SK-N-SH (cell line): ENCODE measurements around the gene RHBDL1. TPM values are rescaled to one million over a fixed set of nuclear protein-coding genes. Genes with fewer than 3 reads are reported as not detected.

ENCODE experiments used
- CTCF ChIA-PET: fragments of 300-600, 350-600 bp; formaldehyde crosslinking; extraction: SDS; loops from one replicate; lab custom pipeline; 2021; lab: Yijun Ruan, JAX
- POLR2A ChIA-PET: fragments of 350-600 bp; sonication (Branson Sonifier 250); formaldehyde crosslinking; extraction: SDS; loops from one replicate; lab custom pipeline; 2020; ENCODE audit warnings: antibody characterized with exemption, inconsistent platforms; lab: Yijun Ruan, JAX
- DNase-seq: peaks from one replicate; pipeline ENCODE4 v3.0.0; 2012
- H2AFZ ChIP-seq: fragments of 200-600 bp; sonication (generic); 2 replicates; pipeline ENCODE4 v1.8.1; 2016; ENCODE audit warnings: antibody characterized with exemption, mild to moderate bottlenecking, low read depth
- H3F3A ChIP-seq: fragments of 200-600 bp; sonication (generic); replicated peaks from 2 replicates; pipeline ENCODE3; 2016; ENCODE audit warnings: antibody characterized with exemption, mild to moderate bottlenecking; ENCODE audit not compliant: insufficient read depth
- H3K27ac ChIP-seq, 2 experiments: fragments of 200-500 bp in 1 of 2; fragments of 200-600 bp in 1 of 2; sonication (Bioruptor generic) in 1 of 2; sonication (generic), shearing (Covaris generic) in 1 of 2; 2 replicates each; pipeline versions ENCODE4 v1.5.1 to v1.6.1; 2014 to 2016; ENCODE audit warnings: low read depth in 2 of 2, inconsistent platforms in 1 of 2, low read length in 1 of 2, mild to moderate bottlenecking in 1 of 2, mixed read lengths in 1 of 2
- H3K27me3 ChIP-seq: fragments of 200-600 bp; sonication (generic), shearing (Covaris generic); 2 replicates; pipeline ENCODE4 v1.6.1; 2016; ENCODE audit warnings: mixed run types; ENCODE audit not compliant: insufficient read depth
- H3K36me3 ChIP-seq, 2 experiments: fragments of 200-500 bp in 1 of 2; fragments of 200-600 bp in 1 of 2; sonication (Bioruptor generic) in 1 of 2; sonication (generic) in 1 of 2; replicated peaks in 1 of 2; 2 replicates each; pipeline versions ENCODE3 to v1.5.1; 2014 to 2016; ENCODE audit warnings: low read length in 1 of 2, mild to moderate bottlenecking in 1 of 2; ENCODE audit not compliant: insufficient read depth in 2 of 2, control insufficient read depth in 1 of 2
- H3K4me1 ChIP-seq, 2 experiments: fragments of 200-500 bp in 1 of 2; fragments of 200-600 bp in 1 of 2; sonication (Bioruptor generic) in 1 of 2; sonication (generic), shearing (Covaris generic) in 1 of 2; 2 replicates each; pipeline versions ENCODE4 v1.5.1 to v1.6.1; 2014 to 2016; ENCODE audit warnings: low read depth in 1 of 2, low read length in 1 of 2, mixed run types in 1 of 2; ENCODE audit not compliant: insufficient read depth in 2 of 2, control insufficient read depth in 1 of 2
- H3K4me2 ChIP-seq: fragments of 200-600 bp; sonication (generic), shearing (Covaris generic); 2 replicates; pipeline ENCODE4 v1.6.1; 2017; ENCODE audit warnings: mixed run types
- H3K4me3 ChIP-seq, 2 experiments: fragments of 200-500 bp in 1 of 2; fragments of 200-600 bp in 1 of 2; sonication (Bioruptor generic) in 1 of 2; sonication (generic), shearing (Covaris generic) in 1 of 2; 2 replicates each; pipeline versions ENCODE4 v1.5.1 to v1.8.1; 2014 to 2016; ENCODE audit warnings: low read depth in 2 of 2, inconsistent platforms in 1 of 2, low read length in 1 of 2, mild to moderate bottlenecking in 1 of 2, mixed read lengths in 1 of 2, moderate library complexity in 1 of 2
- H3K79me2 ChIP-seq: fragments of 200-600 bp; sonication (generic); 2 replicates; pipeline ENCODE4 v1.8.1; 2017; ENCODE audit warnings: mild to moderate bottlenecking; ENCODE audit not compliant: insufficient read depth
- H3K9ac ChIP-seq: fragments of 200-600 bp; sonication (generic); 2 replicates; pipeline ENCODE4 v1.6.1; 2017; ENCODE audit warnings: mixed run types
- H3K9me2 ChIP-seq: fragments of 200-600 bp; sonication (generic); 2 replicates; pipeline ENCODE4 v1.6.1; 2017; ENCODE audit warnings: mixed run types
- H3K9me3 ChIP-seq: fragments of 200-600 bp; sonication (generic); 2 replicates; pipeline ENCODE4 v1.6.1; 2017; ENCODE audit warnings: mixed run types, mild to moderate bottlenecking, moderate library complexity
- H4K20me1 ChIP-seq: fragments of 200-600 bp; sonication (generic); 2 replicates; pipeline ENCODE4 v1.6.1; 2017; ENCODE audit warnings: mild to moderate bottlenecking, mixed run types; ENCODE audit not compliant: insufficient read depth
- CHD2 ChIP-seq: fragments of 150-350 bp; IDR thresholded peaks from 2 replicates; pipeline ENCODE4 v1.6.1; 2018; ENCODE audit warnings: low read length; ENCODE audit not compliant: partially characterized antibody
- EZH2phosphoT487 ChIP-seq: fragments of 200-600 bp; sonication (generic); IDR thresholded peaks from 2 replicates; pipeline ENCODE4 v1.6.1; 2017; ENCODE audit warnings: low read depth, mixed run types, mild to moderate bottlenecking, antibody characterized with exemption, moderate library complexity, borderline replicate concordance
- FOSL2 ChIP-seq: IDR thresholded peaks from 2 replicates; pipeline ENCODE4 v1.4.0; 2012; ENCODE audit warnings: low read depth, mild to moderate bottlenecking, moderate library complexity, borderline replicate concordance
- MXI1 ChIP-seq: IDR thresholded peaks from 2 replicates; pipeline ENCODE4 v1.6.1; 2012; ENCODE audit warnings: mild to moderate bottlenecking, low read depth, low read length, improper control_type of control experiment
- NFIC ChIP-seq: IDR thresholded peaks from 2 replicates; pipeline ENCODE4 v1.4.0; 2012; ENCODE audit warnings: borderline replicate concordance
- SIN3A ChIP-seq: IDR thresholded peaks from 2 replicates; pipeline ENCODE4 v1.6.1; 2012; ENCODE audit warnings: low read depth, mild to moderate bottlenecking, low read length, moderate library complexity, borderline replicate concordance
- TAF1 ChIP-seq: IDR thresholded peaks from 2 replicates; pipeline ENCODE4 v1.6.1; 2012; ENCODE audit warnings: low read depth, mild to moderate bottlenecking, low read length, moderate library complexity, borderline replicate concordance
- TCF12 ChIP-seq: IDR thresholded peaks from 2 replicates; pipeline ENCODE4 v1.4.0; 2012
- YY1 ChIP-seq: IDR thresholded peaks from 2 replicates; pipeline ENCODE4 v1.4.0; 2012; ENCODE audit warnings: low read depth, mild to moderate bottlenecking
- WGBS: methylation state at CpG from one replicate; pipeline ENCODE4 v1.1.6; 2017; ENCODE audit warnings: low lambda C conversion rate; 5-methylcytosine and 5-hydroxymethylcytosine counted together
- polyA plus RNA-seq, 3 experiments: library from polyadenylated mRNA; depleted of rRNA; stranded (reverse); fragments of >200 nt; gene quantifications; 2 replicates each; pipeline ENCODE4 v1.2.3, GENCODE V29; 2012
- TF ChIP-seq, protein P1 (sequence below): IDR thresholded peaks from 2 replicates; pipeline ENCODE4; 2012
- TF ChIP-seq, protein P2 (sequence below): fragments of 200-600 bp; sonication (generic); IDR thresholded peaks from 2 replicates; pipeline ENCODE4 v1.6.1; 2017; ENCODE audit warnings: antibody characterized with exemption, mild to moderate bottlenecking, moderate library complexity

The RHBDL1 gene
- polyA plus RNA-seq, 1 of the 3 experiments (the other 2 are of a cell fraction): 4.1 TPM

DNA sequence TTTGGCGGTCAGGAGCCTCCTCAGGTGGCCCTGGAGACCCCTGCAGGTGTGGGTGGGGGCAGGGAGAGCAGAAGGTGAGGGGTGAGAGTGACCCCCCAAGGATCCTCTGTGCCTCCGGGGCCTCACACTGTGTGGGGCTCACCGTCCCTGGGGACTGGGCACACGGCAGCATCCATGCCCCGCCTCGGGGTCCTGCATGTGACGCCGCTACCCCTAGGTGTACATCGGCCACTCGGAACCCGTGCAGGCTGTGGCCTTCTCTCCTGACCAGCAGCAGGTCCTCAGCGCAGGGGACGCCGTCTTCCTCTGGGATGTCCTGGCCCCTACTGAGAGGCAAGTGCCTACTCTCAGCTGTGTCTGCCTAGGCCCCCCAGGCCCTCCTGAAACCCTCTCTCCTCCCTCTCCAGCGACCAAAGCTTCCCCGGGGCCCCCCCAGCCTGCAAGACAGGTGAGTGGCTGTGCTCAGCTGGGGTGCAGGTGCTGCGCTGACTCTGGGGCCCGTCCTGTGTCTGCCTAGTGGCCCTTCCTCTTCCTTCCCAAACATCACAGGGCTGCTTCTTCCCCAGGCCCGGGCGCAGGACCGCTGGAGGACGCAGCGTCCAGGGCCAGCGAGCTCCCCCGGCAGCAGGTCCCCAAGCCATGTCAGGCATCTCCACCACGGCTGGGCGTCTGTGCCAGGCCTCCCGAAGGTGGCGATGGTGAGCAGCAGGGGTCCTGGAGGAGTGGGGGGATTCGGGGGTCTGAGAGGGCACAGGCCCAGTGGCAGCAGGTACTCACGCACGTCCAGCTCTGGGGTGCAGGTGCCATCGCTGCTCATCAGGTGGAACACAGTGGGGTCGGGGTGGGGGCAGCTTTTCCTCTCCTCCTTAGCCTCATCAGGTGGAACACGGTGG is 16.5 kb upstream of the RHBDL1 start:
- peaks cover 3 to 35% of the 10 kb centered on the region in 2 experiments; a peak in 3 of 4 replicates for H3K4me1 ChIP-seq
- no peaks in the 10 kb centered on the region for H3F3A ChIP-seq
- WGBS: 97% methylated on average over 19 of the region's 35 CpGs
- no peak overlapping the region; a peak in 1 of 4 replicates for H3K27ac ChIP-seq
- peak; percentile 56 for DNase-seq
- no peak overlapping the region for H3K4me3 ChIP-seq
- no peaks in the 10 kb centered on the region for H4K20me1 ChIP-seq
- no peak overlapping the region for H3K9ac ChIP-seq
- ChIA-PET CTCF (interaction anchor here (0.7 to 6.7 kb wide), 7 partner anchors 9 to 32 kb away, joined by 3 to 92 read pairs (median 7); partner anchors contain the start of genes RHBDL1, RHOT2, STUB1 and WDR24), POLR2A (interaction anchor here (0.8 to 1.2 kb wide), 2 partner anchors 9 to 29 kb away, joined by 3 to 4 read pairs; no protein-coding TSS in a partner anchor)
- no peaks in the 10 kb centered on the region for H3K9me3 ChIP-seq
- no peaks in the 10 kb centered on the region for H3K9me2 ChIP-seq
- no peak for TF ChIP-seq EZH2phosphoT487
- TF ChIP-seq SIN3A: no peak
- TF ChIP-seq TCF12: no peak
- TF ChIP-seq, protein P1, sequence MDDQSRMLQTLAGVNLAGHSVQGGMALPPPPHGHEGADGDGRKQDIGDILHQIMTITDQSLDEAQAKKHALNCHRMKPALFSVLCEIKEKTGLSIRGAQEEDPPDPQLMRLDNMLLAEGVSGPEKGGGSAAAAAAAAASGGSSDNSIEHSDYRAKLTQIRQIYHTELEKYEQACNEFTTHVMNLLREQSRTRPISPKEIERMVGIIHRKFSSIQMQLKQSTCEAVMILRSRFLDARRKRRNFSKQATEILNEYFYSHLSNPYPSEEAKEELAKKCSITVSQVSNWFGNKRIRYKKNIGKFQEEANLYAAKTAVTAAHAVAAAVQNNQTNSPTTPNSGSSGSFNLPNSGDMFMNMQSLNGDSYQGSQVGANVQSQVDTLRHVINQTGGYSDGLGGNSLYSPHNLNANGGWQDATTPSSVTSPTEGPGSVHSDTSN: no peak
- TF ChIP-seq, protein P2, sequence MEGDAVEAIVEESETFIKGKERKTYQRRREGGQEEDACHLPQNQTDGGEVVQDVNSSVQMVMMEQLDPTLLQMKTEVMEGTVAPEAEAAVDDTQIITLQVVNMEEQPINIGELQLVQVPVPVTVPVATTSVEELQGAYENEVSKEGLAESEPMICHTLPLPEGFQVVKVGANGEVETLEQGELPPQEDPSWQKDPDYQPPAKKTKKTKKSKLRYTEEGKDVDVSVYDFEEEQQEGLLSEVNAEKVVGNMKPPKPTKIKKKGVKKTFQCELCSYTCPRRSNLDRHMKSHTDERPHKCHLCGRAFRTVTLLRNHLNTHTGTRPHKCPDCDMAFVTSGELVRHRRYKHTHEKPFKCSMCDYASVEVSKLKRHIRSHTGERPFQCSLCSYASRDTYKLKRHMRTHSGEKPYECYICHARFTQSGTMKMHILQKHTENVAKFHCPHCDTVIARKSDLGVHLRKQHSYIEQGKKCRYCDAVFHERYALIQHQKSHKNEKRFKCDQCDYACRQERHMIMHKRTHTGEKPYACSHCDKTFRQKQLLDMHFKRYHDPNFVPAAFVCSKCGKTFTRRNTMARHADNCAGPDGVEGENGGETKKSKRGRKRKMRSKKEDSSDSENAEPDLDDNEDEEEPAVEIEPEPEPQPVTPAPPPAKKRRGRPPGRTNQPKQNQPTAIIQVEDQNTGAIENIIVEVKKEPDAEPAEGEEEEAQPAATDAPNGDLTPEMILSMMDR: peak; percentile 33
- TF ChIP-seq CHD2: no peak
- no peak for TF ChIP-seq TAF1
- no peaks in the 10 kb centered on the region for H3K27me3 ChIP-seq
- H2AFZ ChIP-seq: no peak overlapping the region
- H3K36me3 ChIP-seq: peaks cover 0 to 56% of the 10 kb centered on the region in 2 experiments
- no peaks in the 10 kb centered on the region for H3K79me2 ChIP-seq
- no peak overlapping the region for H3K4me2 ChIP-seq

DNA sequence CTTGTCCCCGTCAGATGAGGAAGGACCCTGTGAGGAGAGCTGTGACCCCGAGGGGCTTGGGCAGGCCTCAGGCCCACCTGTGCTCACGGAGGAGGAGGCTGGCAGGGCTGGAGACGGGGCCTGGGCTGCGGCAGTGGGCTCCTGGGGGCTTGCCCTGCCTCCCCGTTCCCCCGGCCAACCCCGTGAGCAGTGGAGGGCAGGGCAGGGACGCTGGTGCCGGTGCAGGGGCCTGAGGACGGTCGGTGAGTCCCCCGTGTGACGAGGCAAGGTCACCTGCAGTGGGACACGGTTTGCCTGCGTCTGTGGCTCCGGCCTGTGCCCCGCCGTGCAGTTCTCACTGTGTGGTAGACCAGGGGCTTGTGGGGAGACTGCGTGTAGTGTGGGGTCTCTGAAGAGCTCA is 15.9 kb upstream of the RHBDL1 start:
- CTCF ChIA-PET: interaction anchor here (0.7 to 6.7 kb wide), 13 partner anchors 8 to 88 kb away, joined by 3 to 92 read pairs (median 4); partner anchors contain the start of genes MCRIP2, RHBDL1, RHOT2 and STUB1
- no peak for TF ChIP-seq FOSL2
- TF ChIP-seq, protein P2: no peak
- no peak for TF ChIP-seq NFIC
- TF ChIP-seq MXI1: no peak
- TF ChIP-seq YY1: no peak
- no peaks in the 10 kb centered on the region for H4K20me1 ChIP-seq
- no peaks in the 10 kb centered on the region for H3K9me3 ChIP-seq
- peaks cover 3 to 35% of the 10 kb centered on the region in 2 experiments; a peak in 3 of 4 replicates for H3K4me1 ChIP-seq
- peak overlapping the region in 1 of 2 experiments; percentile 96; a peak in 2 of 4 replicates for H3K27ac ChIP-seq
- DNase-seq: no peak
- no peak overlapping the region for H2AFZ ChIP-seq
- H3K36me3 ChIP-seq: peaks cover 0 to 54% of the 10 kb centered on the region in 2 experiments
- no peaks in the 10 kb centered on the region for H3K79me2 ChIP-seq
- no peaks in the 10 kb centered on the region for H3K27me3 ChIP-seq
- no peaks in the 10 kb centered on the region for H3F3A ChIP-seq
- no peak overlapping the region for H3K4me2 ChIP-seq
- H3K9me2 ChIP-seq: no peaks in the 10 kb centered on the region
- WGBS: 91% methylated on average over 6 of the region's 20 CpGs
- H3K4me3 ChIP-seq: no peak overlapping the region; a peak in 1 of 4 replicates
- H3K9ac ChIP-seq: no peak overlapping the region
- POLR2A ChIA-PET: interaction anchor here (0.8 to 1.5 kb wide), 5 partner anchors 8 to 56 kb away, joined by 3 to 13 read pairs (median 4); partner anchors contain the start of genes METRN and METTL26
